NCI-H2196 treated with DMSO at 0.1 percent for 48 hours (cell line): ENCODE results near the gene PRKCZ.

Experiments used
- DNase-seq: peaks from one replicate; lab custom pipeline; 2025; ENCODE audit not compliant: unreplicated experiment; lab: John Stamatoyannopoulos, UW

The PRKCZ gene

DNA sequence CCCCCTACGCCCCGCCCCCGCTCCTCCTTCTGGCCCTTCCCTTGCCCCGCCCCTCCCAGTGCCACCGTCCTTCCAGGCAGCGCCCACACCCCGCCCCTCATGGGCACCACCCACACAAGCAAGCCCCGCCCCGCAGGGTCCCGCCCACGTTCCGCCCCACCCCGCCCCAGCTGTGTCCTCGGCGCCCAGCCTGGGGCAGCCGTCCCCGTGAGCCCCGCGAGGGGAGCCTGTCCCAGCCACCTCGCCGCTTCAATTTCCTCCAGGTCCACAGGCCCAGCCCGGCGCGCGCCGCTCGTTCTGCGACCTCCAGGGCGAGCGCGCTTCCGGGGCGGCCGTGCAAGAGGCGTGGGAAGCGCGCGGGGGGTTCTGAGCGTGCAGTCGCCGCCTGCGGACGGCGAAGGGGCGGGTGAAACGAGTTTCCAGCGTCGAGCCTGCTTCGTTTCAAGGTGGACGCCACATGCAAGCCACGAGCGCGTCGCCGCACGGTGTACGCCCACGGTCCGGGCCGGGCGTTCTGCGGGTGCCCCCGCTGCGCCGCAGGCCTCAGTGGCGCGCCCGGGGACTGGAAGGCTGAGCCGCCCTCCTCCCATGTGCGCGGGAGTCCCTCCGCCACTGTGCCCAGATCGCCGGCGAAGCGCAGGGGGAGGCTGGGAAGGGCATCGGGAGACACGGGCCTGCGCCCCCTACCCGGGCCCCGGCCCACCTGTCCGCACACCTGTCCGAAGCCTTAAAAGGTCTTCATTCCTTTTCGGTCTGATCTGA lies 155.2 kb downstream of the PRKCZ start:
- no peak for DNase-seq

DNA sequence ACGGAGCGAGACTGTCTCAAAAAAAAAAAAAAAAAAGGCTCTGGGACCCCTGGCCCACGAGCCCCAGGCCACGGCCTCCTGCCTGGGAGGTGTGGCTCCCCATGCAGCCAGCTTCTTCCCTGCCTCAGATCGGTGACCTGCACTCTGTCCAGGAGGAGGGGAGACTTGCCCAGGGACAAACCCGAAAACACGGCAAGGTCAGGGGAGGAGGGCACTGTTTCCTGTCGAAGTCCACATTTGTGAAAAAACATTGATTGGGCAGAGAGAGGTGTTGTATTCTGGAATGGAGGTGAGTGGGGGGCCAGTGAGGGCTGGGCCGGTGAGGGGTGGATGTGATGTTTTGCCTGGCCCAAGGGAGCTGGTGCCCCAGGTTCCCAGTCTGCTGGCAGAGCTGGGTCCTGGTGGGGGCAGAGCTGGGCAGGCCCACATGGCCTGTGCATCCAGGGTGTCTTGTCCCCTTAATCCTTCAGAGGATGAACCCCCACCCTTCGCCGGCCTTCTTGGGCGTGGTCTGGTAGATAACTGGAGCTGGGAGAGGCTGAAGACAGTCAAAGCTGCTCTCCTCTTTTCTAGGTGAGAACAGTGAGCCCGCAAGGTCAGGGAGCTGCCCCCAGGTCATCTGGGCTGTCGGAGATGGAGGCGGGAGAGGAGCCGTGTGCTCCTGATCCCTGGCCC lies 156.7 kb downstream of the PRKCZ start:
- no peak for DNase-seq

DNA sequence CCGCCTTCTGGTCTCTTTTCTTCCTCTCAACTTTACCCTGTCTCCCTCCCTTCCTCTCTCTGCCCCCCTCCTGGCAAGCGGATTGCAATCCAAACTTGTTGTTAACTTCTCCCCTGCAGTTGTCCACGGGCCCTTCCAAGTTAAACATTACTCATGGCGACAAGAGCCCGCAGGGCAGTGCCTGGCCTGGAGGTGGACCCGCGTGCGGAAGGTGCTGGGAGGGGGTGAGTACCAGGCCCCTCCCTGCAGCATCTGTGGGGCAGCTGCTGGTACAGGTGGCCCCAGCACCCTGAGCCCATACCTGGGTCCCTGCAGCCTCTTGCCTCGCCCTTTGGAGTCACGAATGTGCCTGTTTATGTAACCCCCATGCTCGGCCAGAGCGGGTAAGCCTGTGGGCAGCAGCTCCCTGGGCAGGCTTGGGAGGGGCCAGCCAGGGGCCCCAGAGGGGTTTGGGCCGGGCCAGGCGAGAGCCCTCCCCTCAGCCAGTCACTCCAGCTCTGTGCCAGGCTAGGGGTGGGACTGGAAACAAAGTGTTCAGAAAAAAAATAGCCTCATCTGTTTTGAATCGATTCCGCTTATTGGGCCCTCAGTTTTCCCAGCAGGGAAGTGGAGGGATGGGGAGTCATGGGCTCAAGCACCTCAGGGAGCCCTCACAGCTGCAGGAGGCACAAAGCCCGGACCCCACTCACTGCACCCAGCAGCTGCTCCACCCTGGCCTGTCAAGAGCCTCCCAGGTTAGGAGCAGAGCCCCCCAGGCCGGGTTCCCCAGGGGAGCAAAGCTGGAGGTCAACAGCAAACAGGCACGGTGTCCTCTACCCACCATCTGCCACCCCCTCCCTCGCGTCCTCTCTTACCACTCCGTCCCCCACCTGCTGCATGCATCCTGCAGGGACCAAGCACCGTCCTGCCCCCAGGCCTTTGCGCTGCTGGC lies 158.4 kb downstream of the PRKCZ start:
- DNase-seq: no peak

DNA sequence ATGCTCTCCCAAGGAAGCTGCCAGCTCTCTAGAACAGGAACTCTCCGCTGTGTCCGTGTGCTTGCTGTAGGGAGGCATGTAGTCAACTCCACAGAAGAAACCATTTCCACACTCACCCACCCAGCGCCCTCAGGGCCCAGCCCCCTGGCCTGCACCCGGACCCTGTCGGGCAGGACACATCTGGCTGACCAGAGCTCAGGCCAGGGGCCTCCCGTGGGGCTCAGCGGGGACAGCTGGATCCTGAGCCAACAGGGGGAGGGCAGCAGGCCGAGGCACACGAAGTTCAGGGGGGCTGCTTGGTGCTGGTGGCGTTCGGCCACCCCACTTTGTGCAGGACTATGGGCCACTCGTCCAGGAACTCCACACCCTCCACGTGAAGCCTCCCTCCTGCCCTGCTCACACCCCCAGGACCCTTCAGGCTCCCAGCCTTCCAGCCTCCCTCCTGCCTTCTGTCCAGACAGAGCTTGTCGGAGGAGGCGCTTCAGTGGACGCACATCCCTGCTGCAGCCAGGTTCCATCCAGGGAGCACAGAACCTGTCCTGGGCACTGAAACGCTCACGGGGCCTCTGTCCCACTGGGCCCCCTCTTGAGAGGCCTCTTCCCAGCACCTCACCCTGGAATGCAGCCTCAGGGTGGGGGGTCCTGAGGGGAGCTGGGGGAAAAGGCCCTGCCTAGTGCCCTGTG lies 159.3 kb downstream of the PRKCZ start:
- no peak for DNase-seq

DNA sequence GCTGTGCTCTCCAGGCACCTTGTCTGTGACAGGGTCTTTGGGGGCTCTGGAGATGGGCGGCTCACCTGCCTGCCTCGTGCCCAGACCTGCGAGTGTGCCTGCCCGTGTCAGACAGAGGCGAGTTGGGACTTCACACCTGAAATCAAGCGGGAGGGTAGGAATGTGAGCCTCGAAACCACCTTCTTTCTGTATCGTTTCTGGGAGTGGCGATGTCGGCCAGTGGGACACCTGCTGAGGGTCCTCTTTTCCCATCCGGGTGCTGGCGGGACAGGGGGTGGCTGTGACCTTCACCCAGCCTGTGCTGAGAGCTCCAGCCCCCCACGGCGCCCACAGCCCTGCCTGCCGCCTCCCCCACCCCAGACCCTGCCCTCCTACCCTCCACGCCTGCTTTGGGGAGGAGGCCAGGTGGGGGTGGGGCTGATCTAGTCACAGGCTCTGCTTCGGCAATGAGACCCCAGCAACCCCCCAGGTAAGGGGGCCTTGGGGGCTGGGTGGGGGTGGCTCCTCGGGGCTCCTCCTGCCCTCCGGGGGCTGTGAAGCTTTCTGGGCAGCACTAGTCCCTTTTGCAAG lies 160.0 kb downstream of the PRKCZ start:
- no peak for DNase-seq

DNA sequence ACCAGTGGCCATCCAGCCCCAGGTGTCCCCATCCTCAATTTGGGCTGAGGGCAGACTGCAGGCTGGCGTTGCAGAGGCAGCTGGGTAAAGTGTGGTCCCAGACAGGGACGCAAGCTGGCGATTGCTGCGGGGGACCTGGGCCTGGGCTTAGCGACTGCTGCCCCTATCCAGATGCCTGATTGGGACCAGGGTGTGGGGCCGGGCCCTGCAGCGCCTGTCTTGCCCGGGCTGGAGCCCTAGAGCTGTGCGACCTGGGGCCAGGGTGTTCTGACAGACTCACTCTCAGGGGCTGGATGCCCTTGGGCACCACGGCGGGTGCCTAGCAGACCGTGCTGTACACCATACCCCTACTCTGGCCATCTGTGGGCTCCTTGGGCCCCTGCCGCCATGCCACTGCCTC lies 160.6 kb downstream of the PRKCZ start:
- DNase-seq: no peak

DNA sequence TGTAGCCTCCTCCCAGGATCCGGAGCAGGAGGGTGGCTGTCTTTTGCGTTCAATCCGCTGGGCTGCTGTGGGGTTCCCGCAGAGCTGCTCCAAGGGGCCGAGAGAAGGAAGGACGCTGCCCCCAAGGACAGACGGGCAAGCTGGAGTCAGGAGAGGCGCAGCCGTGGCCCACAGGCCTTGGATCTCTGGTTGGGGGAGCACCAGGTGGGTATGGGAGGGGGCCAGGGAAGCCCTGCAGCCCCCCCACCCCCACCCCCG lies 162.0 kb downstream of the PRKCZ start:
- DNase-seq: no peak

DNA sequence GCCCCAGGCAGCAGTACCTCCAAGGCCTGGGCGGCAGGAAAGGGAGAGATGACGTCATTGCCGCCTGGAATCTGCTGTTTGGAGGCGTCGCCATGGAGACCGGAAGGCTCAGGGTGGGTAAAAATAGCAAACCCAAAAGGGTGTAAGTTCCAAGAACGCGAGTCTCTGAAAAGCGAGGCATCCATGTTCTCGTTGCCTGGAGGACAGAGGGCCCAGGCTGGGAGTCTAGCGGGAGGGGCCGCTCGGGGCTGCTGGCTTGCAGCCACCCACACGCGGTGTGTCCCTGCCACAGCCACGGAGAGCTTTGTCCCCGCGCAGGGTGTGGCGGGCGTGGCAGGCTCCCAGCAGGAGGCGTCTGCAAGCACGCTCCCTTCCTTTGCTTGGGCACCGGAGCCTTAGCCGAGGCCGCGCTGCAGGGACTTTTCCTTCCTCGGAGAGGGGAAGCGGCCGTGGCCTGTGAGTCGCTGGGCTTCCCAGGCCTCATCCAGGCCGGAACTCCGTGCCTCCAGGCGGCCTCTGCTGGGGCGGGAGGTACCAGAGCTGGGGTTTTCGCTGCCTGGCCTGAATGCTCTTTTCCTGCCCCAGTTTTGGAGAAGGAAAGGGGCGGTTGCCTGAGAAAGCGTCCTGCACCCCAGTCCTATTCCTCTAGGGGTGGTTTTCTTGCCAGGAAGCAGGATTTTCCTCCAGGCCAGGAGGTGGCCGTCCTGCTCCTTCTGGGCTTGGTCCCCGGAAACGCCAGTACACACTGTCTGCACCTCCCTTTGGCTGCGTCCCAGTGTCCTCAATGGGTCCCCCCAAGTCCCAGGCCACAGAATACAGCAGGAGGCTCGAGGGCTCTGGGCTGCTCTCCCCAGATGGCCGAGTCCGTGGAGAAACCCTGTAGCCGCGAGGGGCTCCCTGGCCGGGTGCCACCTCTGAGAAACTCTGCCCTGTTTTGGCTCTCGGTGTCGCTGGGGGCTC lies 162.6 kb downstream of the PRKCZ start:
- DNase-seq: no peak

DNA sequence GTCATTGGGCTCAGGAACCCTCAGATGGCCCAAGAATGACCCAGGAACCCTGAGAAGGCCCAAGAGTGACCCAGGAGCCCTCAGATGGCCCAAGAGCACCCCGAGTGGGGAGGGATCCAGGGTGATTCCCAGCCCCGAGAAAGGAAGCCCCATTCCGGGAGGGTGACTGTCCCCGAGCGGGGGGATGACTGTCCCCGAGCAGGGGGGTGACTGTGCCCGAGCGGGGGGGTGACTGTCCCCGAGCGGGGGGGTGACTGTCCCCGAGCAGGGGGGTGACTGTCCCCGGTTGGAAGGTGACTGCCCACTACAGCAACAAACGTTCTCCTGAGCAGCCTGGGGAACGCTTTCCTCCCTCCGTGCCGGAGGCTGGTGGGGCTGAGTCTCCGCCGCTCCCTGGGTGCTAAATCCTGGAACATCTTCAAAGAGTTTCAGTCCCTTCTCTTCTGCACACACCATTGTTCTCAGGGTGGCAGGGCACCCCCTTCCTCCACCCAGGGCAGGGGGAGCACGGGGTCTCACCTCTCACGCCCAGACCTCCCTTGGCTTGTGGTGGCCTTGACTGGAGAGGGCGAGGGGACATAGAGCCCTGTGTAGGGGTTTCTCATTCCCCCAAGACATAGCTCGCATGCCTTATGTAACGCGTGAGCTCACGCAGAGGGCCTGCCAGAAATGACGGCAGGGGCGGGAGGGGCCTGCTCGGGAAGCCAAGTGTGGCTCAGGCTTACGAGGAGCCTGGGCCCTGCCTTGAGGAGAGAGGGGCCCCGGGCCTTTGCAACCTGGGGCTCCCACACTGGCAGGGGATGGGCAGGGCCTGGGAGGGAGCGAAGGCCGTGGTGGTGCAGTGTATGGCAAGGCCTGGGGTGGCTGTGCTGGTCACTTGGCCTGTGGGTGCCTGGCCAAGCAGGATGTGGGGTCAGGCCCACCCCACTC lies 163.6 kb downstream of the PRKCZ start:
- no peak for DNase-seq

DNA sequence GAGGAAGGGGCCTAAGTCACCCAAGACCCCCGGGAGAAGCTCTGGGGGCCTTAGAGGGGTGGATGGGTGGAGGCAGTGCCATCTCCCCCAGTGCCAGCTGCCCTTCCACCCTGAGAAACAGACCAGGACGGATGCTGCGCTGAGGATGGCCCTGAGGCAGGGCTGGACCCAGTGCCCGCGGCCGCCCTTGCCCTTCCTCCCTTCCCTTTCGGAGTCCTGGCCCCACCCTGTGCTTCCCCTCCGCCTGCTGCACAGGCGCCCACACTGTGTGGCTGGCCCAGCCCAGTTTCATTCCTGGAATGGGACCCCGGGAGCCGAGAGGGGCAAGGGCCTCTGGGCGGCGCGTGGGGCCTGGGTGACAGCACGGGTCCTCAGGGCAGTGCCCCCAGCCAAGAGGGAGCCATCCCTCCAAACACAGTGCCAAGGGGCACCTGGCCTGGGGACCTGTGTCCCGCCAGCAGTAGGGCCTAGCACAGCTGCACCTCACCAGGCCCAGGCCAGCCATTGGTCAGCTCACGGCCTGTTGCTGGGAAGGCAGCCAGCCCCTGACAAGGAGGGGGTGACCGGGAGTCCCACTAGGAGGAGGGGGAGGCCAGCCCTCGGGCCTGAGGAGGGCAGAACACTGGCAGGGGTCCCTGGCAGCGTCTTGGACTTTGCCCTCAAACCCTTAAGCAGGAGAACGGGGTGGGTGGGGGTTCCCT lies 164.5 kb downstream of the PRKCZ start:
- DNase-seq: no peak

DNA sequence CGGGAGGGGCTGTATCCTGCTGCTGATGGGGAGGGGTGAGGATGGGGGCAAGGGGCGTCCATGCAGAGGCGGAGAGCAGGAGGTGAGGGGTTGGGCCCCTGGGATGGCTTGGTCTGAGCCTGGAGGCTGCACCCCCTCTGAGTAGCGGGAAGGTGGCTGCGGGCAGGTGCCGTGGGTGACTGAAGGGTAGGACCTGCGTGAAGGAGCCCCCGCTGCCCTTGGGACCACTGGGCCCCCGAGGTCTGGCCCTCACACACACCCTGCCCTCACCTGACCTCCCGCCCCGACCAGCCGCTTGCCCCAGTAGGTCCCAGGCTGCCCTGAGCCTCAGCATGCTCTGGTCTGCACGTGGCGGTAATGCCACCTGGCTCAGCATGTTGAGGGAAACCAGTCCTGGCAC lies 165.1 kb downstream of the PRKCZ start:
- DNase-seq: no peak

DNA sequence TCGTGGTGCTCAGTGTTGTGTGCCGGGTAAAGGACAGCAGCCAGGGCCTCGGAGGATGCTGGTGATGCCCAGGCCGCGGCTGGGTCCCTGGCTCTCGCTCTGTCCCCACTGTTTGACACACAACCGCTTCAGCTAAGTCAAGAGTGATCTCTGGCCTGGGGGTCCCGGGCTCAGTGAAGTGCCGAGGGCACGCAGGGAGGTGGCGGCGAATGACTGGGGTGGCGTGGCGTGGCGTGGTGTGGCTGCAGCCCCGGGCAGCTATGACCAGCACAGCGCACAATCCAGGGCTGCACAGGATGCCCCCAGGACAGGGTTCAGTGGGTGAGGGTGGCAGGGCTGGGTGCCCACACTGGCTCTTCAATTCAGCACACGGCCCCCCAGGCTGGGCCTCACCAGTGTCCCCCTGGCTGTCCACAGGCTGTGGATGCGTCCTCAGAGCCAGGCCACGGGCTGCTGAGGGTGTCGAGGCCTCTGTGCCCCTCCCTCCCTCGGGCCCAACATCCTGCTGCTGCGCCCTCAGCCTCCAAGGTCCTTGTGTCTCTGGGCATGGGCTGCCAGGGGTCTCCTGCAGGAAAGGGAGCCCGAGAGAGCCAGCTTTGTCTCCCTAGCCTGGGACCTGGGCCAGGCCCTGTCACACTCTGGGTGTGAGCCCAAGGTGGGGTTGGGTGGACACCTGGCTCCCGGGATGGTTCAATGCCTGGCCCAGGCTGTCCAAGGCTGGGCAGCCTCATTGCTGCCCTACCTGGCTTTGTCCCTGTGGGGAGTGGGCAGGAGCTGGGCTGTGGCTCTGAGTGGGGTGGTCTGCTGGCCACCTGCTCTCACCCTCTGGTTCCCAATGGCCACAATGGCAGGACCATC lies 165.9 kb downstream of the PRKCZ start:
- DNase-seq: no peak

DNA sequence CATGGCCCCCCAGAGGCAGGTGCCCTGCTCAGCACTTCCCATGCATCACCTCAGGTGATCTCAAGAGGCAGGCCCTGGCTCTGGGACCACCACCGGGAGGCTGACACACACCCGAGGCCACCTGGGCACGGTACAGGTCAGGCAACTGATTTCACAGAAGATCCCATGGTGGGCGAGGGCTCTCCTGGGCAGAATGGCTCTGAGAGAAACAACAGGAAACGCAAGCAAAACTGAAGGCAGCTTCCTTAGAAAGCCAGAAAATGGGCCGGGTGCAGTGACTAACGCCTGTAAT lies 166.5 kb downstream of the PRKCZ start:
- DNase-seq: no peak

DNA sequence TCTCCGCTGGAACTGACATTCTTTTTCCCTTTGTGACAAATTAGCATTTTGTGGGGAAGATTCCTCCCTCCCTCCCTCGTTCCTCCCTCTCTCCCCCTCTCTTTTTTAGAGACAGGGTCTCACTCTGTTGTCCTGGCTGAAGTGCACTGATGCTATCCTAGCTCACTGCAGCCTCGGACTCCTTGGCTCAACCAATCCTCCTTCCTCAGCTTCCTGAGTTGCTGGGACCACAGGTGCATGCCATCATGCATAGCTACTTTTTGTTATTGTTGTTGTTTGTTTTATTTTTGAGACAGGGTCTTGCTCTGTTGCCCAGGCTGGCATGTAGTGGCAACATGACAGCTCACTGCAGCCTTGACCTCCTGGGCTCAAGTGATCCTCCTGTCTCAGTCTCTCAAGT lies 171.1 kb downstream of the PRKCZ start:
- no peak for DNase-seq

DNA sequence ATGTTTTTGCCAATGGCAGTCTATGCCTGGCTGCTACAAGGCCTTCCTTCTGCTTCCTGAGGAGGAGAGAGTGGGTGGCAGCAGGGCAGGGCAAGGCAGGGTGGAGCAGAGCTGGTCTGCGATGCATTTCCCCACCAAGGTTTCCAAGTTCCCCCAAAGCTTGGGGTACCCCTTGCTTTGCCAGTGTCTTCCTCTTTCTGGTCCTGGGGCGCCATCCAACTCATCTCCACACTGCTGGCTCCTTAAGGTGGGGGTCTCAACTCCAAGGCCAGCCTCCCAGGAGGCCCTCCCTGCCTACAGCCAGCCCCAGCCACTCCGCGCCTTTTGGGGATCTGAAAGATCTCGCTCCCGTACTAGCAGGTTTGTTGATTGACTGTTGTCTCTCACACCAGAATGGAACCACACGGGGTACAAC lies 174.0 kb downstream of the PRKCZ start:
- no peak for DNase-seq

DNA sequence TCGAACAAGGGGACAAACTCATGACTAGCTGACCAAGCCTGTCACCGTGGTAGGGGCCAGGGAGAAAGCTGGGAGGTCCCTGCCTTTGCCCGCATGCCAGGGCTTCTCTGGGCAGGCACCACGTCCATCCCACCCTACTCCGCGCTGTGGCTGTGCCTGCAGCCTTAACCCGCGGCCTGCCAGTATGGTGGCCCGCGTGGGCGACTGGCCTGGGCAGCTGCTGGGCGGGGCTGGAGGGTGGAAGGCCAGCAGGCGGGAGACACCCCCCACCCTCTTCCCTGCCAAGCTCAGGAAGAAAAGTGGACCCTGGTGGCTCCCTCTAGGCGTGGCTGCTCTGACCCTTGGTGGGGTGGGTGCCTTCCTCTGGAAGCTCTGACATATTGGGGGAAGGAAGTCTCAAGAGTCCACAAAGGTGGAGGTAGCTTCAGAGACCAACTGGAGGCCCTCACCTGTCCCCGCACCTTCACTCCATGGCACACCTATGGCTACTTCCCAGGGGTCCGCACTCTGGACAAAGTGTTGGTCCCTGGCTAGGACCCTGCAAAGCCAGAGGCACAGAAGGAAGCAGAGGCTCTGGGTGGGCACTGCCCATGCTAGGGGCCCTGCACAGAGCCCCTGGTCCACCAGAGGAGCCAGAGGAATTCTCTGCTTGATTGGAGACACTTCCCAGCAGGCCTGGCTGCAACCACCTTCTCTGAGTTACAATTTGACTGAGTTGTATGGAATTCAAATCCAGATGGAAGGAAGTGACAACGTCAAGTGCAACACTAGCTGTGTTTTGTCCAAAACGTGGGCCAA lies 174.6 kb downstream of the PRKCZ start:
- DNase-seq: no peak
